PC-9 (cell line): ENCODE measurements around the gene ZNF148. TPM values are rescaled to one million over a fixed set of nuclear protein-coding genes. Genes with fewer than 3 reads are reported as not detected.

ENCODE experiments used
- BruUV-seq: library from RNA; stranded (reverse); fragments of 400-500 nt; replicated peaks from 2 replicates; lab custom pipeline; 2021; lab: Mats Ljungman, UMichigan
- CTCF ChIA-PET: fragments of 300-600 bp; sonication (Branson Sonifier 250); formaldehyde crosslinking; loops from one replicate; lab custom pipeline; 2022; ENCODE audit warnings: antibody characterized with exemption; lab: Charles Lee
- POLR2A ChIA-PET: fragments of 300-600 bp; sonication (Branson Sonifier 250); formaldehyde crosslinking; loops from one replicate; lab custom pipeline; 2022; ENCODE audit warnings: antibody characterized with exemption; ENCODE audit not compliant: unreplicated experiment; lab: Charles Lee
- DNase-seq, 2 experiments: peaks; one replicate each; pipeline versions ENCODE4 v3.0.0 to v3.0.0-alpha.2; 2015 to 2022; ENCODE audit warnings: mixed read lengths in 1 of 2
- H2AFZ ChIP-seq: fragments of 200-600 bp; sonication (generic); 2 replicates; pipeline ENCODE4 v1.8.1; 2017; ENCODE audit warnings: antibody characterized with exemption
- H3F3A ChIP-seq: fragments of 200-600 bp; sonication (generic); 2 replicates; pipeline ENCODE4 v1.8.1; 2017; ENCODE audit warnings: antibody characterized with exemption, mild to moderate bottlenecking, low read depth; ENCODE audit not compliant: insufficient read depth
- H3K27ac ChIP-seq: fragments of 200-600 bp; sonication (generic); 2 replicates; pipeline ENCODE4 v1.6.1; 2016; ENCODE audit warnings: mixed run types
- H3K27me3 ChIP-seq: fragments of 200-600 bp; sonication (generic); 2 replicates; pipeline ENCODE4 v1.6.1; 2016; ENCODE audit warnings: low read depth, mixed run types; ENCODE audit not compliant: insufficient read depth
- H3K36me3 ChIP-seq: fragments of 200-600 bp; sonication (generic); 2 replicates; pipeline ENCODE4 v1.6.1; 2016; ENCODE audit warnings: low read depth, mixed run types
- H3K4me1 ChIP-seq: fragments of 200-600 bp; sonication (generic); replicated peaks from 2 replicates; pipeline ENCODE4 v1.6.1; 2016; ENCODE audit warnings: mixed run types; ENCODE audit not compliant: insufficient read depth
- H3K4me2 ChIP-seq: fragments of 200-600 bp; sonication (generic); 2 replicates; pipeline ENCODE4 v1.6.1; 2017; ENCODE audit warnings: mixed run types
- H3K4me3 ChIP-seq: fragments of 200-600 bp; sonication (generic); 2 replicates; pipeline ENCODE4 v1.6.1; 2016; ENCODE audit warnings: mixed run types
- H3K79me2 ChIP-seq: fragments of 200-600 bp; sonication (generic); 2 replicates; pipeline ENCODE4 v1.6.1; 2017; ENCODE audit warnings: low read depth, mixed run types
- H3K9me2 ChIP-seq: fragments of 200-600 bp; sonication (generic); 2 replicates; pipeline ENCODE4 v1.8.1; 2017; ENCODE audit warnings: mild to moderate bottlenecking; ENCODE audit not compliant: insufficient read depth
- H3K9me3 ChIP-seq: fragments of 200-600 bp; sonication (generic); 2 replicates; pipeline ENCODE4 v1.8.1; 2016; ENCODE audit warnings: low read depth; ENCODE audit not compliant: insufficient read depth
- H4K20me1 ChIP-seq: fragments of 200-600 bp; sonication (generic); 2 replicates; pipeline ENCODE4 v1.8.1; 2017; ENCODE audit not compliant: insufficient read depth
- CTCF ChIP-seq: fragments of 200-600 bp; sonication (generic); conservative IDR thresholded peaks from 2 replicates; pipeline ENCODE4 v1.6.1; 2017; ENCODE audit warnings: mixed run types, antibody characterized with exemption, mild to moderate bottlenecking, moderate library complexity
- EZH2 ChIP-seq: fragments of 200-600 bp; sonication (generic); IDR thresholded peaks from 2 replicates; pipeline ENCODE4 v1.8.0; 2017; ENCODE audit warnings: antibody characterized with exemption, low read depth
- intact Hi-C: fragments of 100-400 bp; cut with micrococcal nuclease; formaldehyde crosslinking; loops from one replicate; pipeline ENCODE4 v1.10.0; 2022; ENCODE audit not compliant: unreplicated experiment
- total RNA-seq: library from RNA; stranded (reverse); gene quantifications from 2 replicates; pipeline ENCODE4 v1.2.3, GENCODE V29; 2021

Gene ZNF148
- total RNA-seq, 1 experiment from 2014 or later: 62.6 TPM

- no peaks in the 10 kb centered on the region for H3F3A ChIP-seq
- no peaks in the 10 kb centered on the region for H3K9me3 ChIP-seq
- no peak overlapping the region for H3K27ac ChIP-seq
- H3K79me2 ChIP-seq: peaks cover 100% of the 10 kb centered on the region
- no peak overlapping the region for H3K4me2 ChIP-seq
- no peak for TF ChIP-seq EZH2
- no peak for TF ChIP-seq CTCF
- H3K36me3 ChIP-seq: no peaks in the 10 kb centered on the region
- H3K4me3 ChIP-seq: no peak overlapping the region
- no peaks in the 10 kb centered on the region for H3K4me1 ChIP-seq
- POLR2A ChIA-PET: no interaction called here
- peaks cover 68% of the 10 kb centered on the region for H4K20me1 ChIP-seq
- H2AFZ ChIP-seq: no peak overlapping the region
- no peaks in the 10 kb centered on the region for H3K9me2 ChIP-seq
- DNase-seq: no peak
- CTCF ChIA-PET: no interaction called here
- no TSS peak for BruUV-seq
- H3K27me3 ChIP-seq: no peaks in the 10 kb centered on the region
- intact Hi-C loops: no loop called here
Measured at GRCh38 chr3:125366132-125366531, 9.0 kb downstream of the ZNF148 start.

- Histone ChIP-seq H3K27me3 (no peaks in the 10 kb centered on the region), H3K9me3 (no peaks in the 10 kb centered on the region), H3K36me3 (no peaks in the 10 kb centered on the region), H3K4me3 (no peak overlapping the region), H4K20me1 (peaks cover 38% of the 10 kb centered on the region), H2AFZ (no peak overlapping the region), H3K27ac (no peak overlapping the region), H3K4me1 (no peaks in the 10 kb centered on the region), H3F3A (no peaks in the 10 kb centered on the region), H3K4me2 (no peak overlapping the region), H3K9me2 (no peaks in the 10 kb centered on the region), H3K79me2 (peaks cover 97% of the 10 kb centered on the region)
- TF ChIP-seq CTCF (no peak), EZH2 (no peak)
- intact Hi-C loops: no loop called here
- DNase-seq: no peak
- no TSS peak for BruUV-seq
- CTCF ChIA-PET: no interaction called here
- POLR2A ChIA-PET: no interaction called here
Measured at GRCh38 chr3:125359700-125360099, 15.4 kb downstream of the ZNF148 start.

DNA sequence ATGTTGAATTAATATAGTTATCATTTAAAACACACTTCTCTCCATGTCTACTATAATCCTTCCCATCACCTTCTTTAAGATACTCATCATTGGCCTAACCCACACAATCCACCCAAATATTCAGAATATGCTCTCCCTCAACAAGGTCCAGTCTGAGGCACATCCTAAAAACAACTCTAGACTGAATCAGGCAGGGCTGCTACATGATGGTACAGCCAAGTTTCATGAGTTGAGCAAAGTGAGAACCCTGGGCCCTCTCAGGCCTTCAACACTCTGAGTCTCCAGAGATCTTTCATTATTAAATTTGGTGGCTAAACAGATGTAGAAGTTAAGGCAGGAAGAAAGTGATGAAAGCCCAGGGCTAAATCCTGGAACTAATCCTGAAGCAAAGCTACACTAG is 16.2 kb downstream of the ZNF148 start:
- intact Hi-C loops: no loop called here
- Histone ChIP-seq H3K9me3 (no peaks in the 10 kb centered on the region), H3K4me3 (no peak overlapping the region), H2AFZ (no peak overlapping the region), H3K36me3 (no peaks in the 10 kb centered on the region), H4K20me1 (peaks cover 32% of the 10 kb centered on the region), H3K9me2 (no peaks in the 10 kb centered on the region), H3K4me2 (no peak overlapping the region), H3K27ac (no peak overlapping the region), H3K4me1 (no peaks in the 10 kb centered on the region), H3F3A (no peaks in the 10 kb centered on the region), H3K79me2 (peaks cover 95% of the 10 kb centered on the region), H3K27me3 (no peaks in the 10 kb centered on the region)
- BruUV-seq: no TSS peak
- CTCF ChIA-PET: no interaction called here
- no peak for TF ChIP-seq CTCF
- TF ChIP-seq EZH2: no peak
- POLR2A ChIA-PET: no interaction called here
- DNase-seq: no peak
